Activated CD8-positive, alpha-beta memory T cell treated with anti-CD3 and anti-CD28 coated beads, Interleukin-2, amount 10 ng/mL, durations not matched to agents 7 days and 5 days (primary cell): Measurements from ENCODE around the gene MMP14. TPM values are rescaled to one million over a fixed set of nuclear protein-coding genes. Genes with fewer than 3 reads are reported as not detected.
A peak's percentile ranks its signal among the peaks of the same experiment; 100 is the strongest.
"Not testable (repeated sequence)": the region's sequence is repeated elsewhere in the genome, so short reads cannot be mapped to it uniquely, and the experiment has no call there.

Source experiments
- ATAC-seq: fragments of 150-1000 bp; cut with Tn5 transposase; one replicate; pipeline ENCODE4 v1.10.0; 2021; ENCODE audit warnings: moderate library complexity
- CTCF ChIA-PET: fragments of 350-600 bp; sonication (Branson Sonifier 250); formaldehyde crosslinking; loops from one replicate; lab custom pipeline; 2021; ENCODE audit warnings: antibody characterized with exemption; lab: Charles Lee
- DNase-seq: peaks from one replicate; pipeline ENCODE4 v3.0.0-alpha.2; 2020
- H3K27ac Mint-ChIP-seq: one replicate; pipeline ENCODE4 v1.8.0; 2021; ENCODE audit warnings: mild to moderate bottlenecking, mixed read lengths
- H3K27me3 Mint-ChIP-seq: one replicate; pipeline ENCODE4 v1.8.0; 2021; ENCODE audit warnings: mixed read lengths
- H3K36me3 Mint-ChIP-seq: one replicate; pipeline ENCODE4 v1.8.0; 2021; ENCODE audit warnings: mild to moderate bottlenecking, mixed read lengths
- H3K4me1 Mint-ChIP-seq: one replicate; pipeline ENCODE4 v1.8.0; 2021; ENCODE audit warnings: mixed read lengths
- H3K4me3 Mint-ChIP-seq: one replicate; pipeline ENCODE4 v1.8.0; 2021; ENCODE audit warnings: mild to moderate bottlenecking, moderate library complexity, mixed read lengths
- H3K9me3 Mint-ChIP-seq: one replicate; pipeline ENCODE4 v1.8.0; 2022; ENCODE audit warnings: low read depth, mixed read lengths
- total RNA-seq, 2 experiments: library from RNA; stranded (reverse); gene quantifications; one replicate each; pipeline ENCODE4 v1.2.3, GENCODE V29; 2021

The MMP14 gene
- total RNA-seq, 2 experiments from 2014 or later = 1.3 to 2.5 TPM

GRCh38 chr14:22820731-22821130, 15.7 kb upstream of the MMP14 start:
- ATAC-seq (no peak), DNase-seq (no peak)
- peaks cover 31% of the 10 kb centered on the region for H3K4me1 Mint-ChIP-seq
- no peaks in the 10 kb centered on the region for H3K36me3 Mint-ChIP-seq
- no peak overlapping the region for H3K4me3 Mint-ChIP-seq
- no peak overlapping the region for H3K27ac Mint-ChIP-seq
- H3K9me3 Mint-ChIP-seq = no peaks in the 10 kb centered on the region
- peaks cover 28% of the 10 kb centered on the region for H3K27me3 Mint-ChIP-seq
- CTCF ChIA-PET = interaction anchor here (0.7 to 7.8 kb wide), 12 partner anchors 10 to 249 kb away, joined by 3 to 239 read pairs (median 6); partner anchors contain the start of genes LRP10 and OXA1L

GRCh38 chr14:22821193-22822015, 15.0 kb upstream of the MMP14 start:
- H3K4me1 Mint-ChIP-seq = peaks cover 29% of the 10 kb centered on the region
- no peak for ATAC-seq
- H3K27ac Mint-ChIP-seq = no peak overlapping the region
- peaks cover 28% of the 10 kb centered on the region for H3K27me3 Mint-ChIP-seq
- no peak overlapping the region for H3K4me3 Mint-ChIP-seq
- H3K9me3 Mint-ChIP-seq = no peaks in the 10 kb centered on the region
- H3K36me3 Mint-ChIP-seq = no peaks in the 10 kb centered on the region
- no peak for DNase-seq
- CTCF ChIA-PET = interaction anchor here (0.7 to 7.8 kb wide), 13 partner anchors 9 to 263 kb away, joined by 3 to 239 read pairs (median 5); partner anchors contain the start of genes LRP10 and OXA1L

DNA sequence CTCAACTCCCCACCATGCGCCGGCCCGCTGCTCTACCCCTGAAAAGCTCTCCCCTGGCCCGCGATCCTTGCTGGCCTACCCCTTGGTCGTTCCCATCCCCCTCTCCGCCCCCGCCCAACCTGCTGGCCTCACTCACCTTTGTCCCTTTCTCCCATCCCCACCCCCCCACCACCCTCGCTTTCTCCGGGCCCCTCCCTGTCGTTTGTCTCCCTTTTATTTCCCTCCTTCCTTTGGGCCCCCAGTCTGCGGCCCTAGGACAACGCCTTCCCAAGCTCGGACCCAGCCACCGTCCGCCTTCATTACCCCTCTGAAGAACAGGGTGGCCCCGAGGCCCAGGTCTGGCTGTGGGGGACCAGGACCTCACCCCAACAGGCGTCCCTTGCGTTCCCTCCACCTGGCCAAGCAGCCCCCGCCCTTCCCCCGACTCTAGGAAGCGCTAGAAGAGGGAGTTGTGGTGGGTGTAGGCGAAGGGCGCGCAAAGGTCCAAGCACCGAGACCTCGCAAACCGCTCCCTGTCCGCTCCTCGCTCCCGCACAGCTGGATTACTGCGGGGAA, 14.3 kb upstream of the MMP14 start:
- Mint-ChIP-seq H3K4me3 (peak overlapping the region; percentile 30), H3K27ac (no peak overlapping the region), H3K9me3 (no peaks in the 10 kb centered on the region), H3K36me3 (no peaks in the 10 kb centered on the region), H3K4me1 (peaks cover 29% of the 10 kb centered on the region), H3K27me3 (peaks cover 28% of the 10 kb centered on the region)
- no peak for DNase-seq
- CTCF ChIA-PET = interaction anchor here (0.6 to 7.8 kb wide), 37 partner anchors 8 to 266 kb away, joined by 3 to 239 read pairs (median 6); partner anchors contain the start of genes ABHD4, AJUBA, CDH24 and DAD1
- ATAC-seq = no peak

GRCh38 chr14:22822571-22823098, 13.8 kb upstream of the MMP14 start:
- no peak overlapping the region for H3K27ac Mint-ChIP-seq
- CTCF ChIA-PET = interaction anchor here (0.6 to 7.8 kb wide), 41 partner anchors 8 to 997 kb away, joined by 3 to 239 read pairs (median 6); partner anchors contain the start of genes ABHD4, AJUBA, CDH24 and DAD1
- H3K36me3 Mint-ChIP-seq = no peaks in the 10 kb centered on the region

GRCh38 chr14:22824711-22825359, 11.6 kb upstream of the MMP14 start:
- Mint-ChIP-seq H3K4me3 (no peak overlapping the region), H3K9me3 (no peaks in the 10 kb centered on the region), H3K27me3 (peaks cover 23% of the 10 kb centered on the region), H3K36me3 (peaks cover 5% of the 10 kb centered on the region), H3K27ac (no peak overlapping the region), H3K4me1 (peaks cover 30% of the 10 kb centered on the region)
- no peak for DNase-seq
- no peak for ATAC-seq
- CTCF ChIA-PET = interaction anchor here (1.0 to 7.8 kb wide), 16 partner anchors 13 to 253 kb away, joined by 3 to 239 read pairs (median 8); partner anchors contain the start of genes AJUBA, DAD1, LRP10 and PRMT5

More at GRCh38 chr14:22822571-22823098, 13.8 kb upstream of the MMP14 start:
- Mint-ChIP-seq H3K9me3 (no peaks in the 10 kb centered on the region), H3K4me1 (peaks cover 29% of the 10 kb centered on the region), H3K27me3 (peaks cover 28% of the 10 kb centered on the region), H3K4me3 (peak overlapping the region; percentile 30)
- ATAC-seq = peak; percentile 94
- DNase-seq = peak; percentile 81

GRCh38 chr14:22829076-22829660, 7.2 kb upstream of the MMP14 start:
- not testable (repeated sequence) for H3K9me3 Mint-ChIP-seq, DNase-seq, H3K27me3 Mint-ChIP-seq, ATAC-seq
- CTCF ChIA-PET = interaction anchor here (0.8 to 10.0 kb wide), 10 partner anchors 10 to 272 kb away, joined by 3 to 143 read pairs (median 6); partner anchors contain the start of gene RBM23
- peak overlapping the region; percentile 92 for H3K4me3 Mint-ChIP-seq
- peaks cover 22% of the 10 kb centered on the region for H3K36me3 Mint-ChIP-seq
- peak overlapping the region; percentile 96 for H3K27ac Mint-ChIP-seq
- H3K4me1 Mint-ChIP-seq = peaks cover 32% of the 10 kb centered on the region

GRCh38 chr14:22829661-22830442, 6.5 kb upstream of the MMP14 start, which contains the start of gene MRPL52:
Gene MRPL52, plus strand, starts transcription at chr14:22829887. Its CDS starts 26 bp downstream, at chr14:22829913.
- Mint-ChIP-seq H3K9me3 (no peaks in the 10 kb centered on the region), H3K27me3 (peaks cover 3% of the 10 kb centered on the region), H3K27ac (peak within 1 kb of the TSS; percentile 96), H3K4me1 (peaks cover 27% of the 10 kb centered on the region), H3K36me3 (peaks cover 26% of the 10 kb centered on the region), H3K4me3 (peak within 1 kb of the TSS; percentile 92)
- CTCF ChIA-PET = interaction anchor here (0.8 to 10.0 kb wide), 21 partner anchors 8 to 265 kb away, joined by 3 to 143 read pairs (median 4); partner anchors contain the start of genes ABHD4, OXA1L, PRMT5 and RBM23
- DNase-seq = peak; percentile 95
- ATAC-seq = peak; percentile 96

DNA sequence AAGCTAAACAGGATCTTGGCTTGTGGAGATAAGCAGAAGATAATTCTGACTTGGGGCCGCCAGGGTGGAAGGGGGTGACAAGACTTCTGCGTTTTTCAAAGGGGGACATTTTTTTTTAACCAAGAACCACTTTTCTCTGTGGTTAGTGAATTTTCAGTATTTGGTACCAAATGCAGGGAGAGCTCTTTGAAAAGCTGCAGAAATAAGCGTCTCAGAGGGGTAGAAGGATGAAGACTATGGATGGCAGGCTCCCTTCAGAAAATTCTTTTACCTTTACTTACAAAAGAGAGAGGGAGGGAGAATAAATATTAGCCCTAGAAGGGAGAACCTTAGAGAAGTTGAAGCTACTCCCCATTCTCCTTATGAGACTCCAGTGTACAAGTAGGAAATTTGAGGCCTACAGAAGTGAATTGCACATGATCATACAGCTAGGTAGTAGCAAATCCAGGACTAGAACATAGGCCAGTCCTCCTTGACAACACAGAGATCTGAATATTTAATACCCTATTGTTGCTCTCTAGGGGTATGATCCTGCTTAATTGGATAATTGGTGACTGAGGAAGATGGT, 5.9 kb upstream of the MMP14 start:
- DNase-seq = no peak
- peak overlapping the region; percentile 92 for H3K4me3 Mint-ChIP-seq
- CTCF ChIA-PET = interaction anchor here (0.8 to 10.0 kb wide), 18 partner anchors 8 to 260 kb away, joined by 3 to 143 read pairs (median 4); partner anchors contain the start of genes ABHD4, OXA1L, PRMT5 and RBM23
- peaks cover 29% of the 10 kb centered on the region for H3K36me3 Mint-ChIP-seq
- peaks cover 24% of the 10 kb centered on the region for H3K4me1 Mint-ChIP-seq
- peak overlapping the region; percentile 96 for H3K27ac Mint-ChIP-seq
- peaks cover 3% of the 10 kb centered on the region for H3K27me3 Mint-ChIP-seq
- no peaks in the 10 kb centered on the region for H3K9me3 Mint-ChIP-seq
- no peak for ATAC-seq

DNA sequence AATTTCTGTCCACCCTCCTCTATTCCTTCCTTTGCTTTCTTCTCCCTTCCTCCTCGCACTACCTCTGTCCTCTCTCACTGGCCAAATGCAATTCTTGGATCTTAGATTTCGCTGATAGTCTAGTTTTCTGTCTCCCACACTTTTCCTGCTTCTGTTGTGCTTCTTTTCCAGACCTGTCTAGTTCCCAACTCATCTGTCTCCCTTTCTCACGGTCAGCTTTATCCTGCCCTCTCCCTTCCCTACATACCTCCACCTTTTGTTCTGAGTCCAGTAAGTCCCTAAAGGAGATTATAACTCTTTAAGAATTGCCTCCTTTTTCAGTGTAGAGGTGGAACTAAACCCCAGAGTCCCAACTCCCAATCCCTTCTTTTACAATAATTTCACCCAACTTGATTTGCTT, 880 bp upstream of the MMP14 start:
- Mint-ChIP-seq H3K27ac (no peak overlapping the region), H3K4me3 (no peak overlapping the region), H3K9me3 (no peaks in the 10 kb centered on the region), H3K36me3 (peaks cover 27% of the 10 kb centered on the region), H3K27me3 (peaks cover 16% of the 10 kb centered on the region), H3K4me1 (peaks cover 21% of the 10 kb centered on the region)
- CTCF ChIA-PET = interaction anchor here (1.3 to 10.0 kb wide), 4 partner anchors 12 to 264 kb away, joined by 3 to 143 read pairs (median 10); partner anchors contain the start of gene ABHD4
- DNase-seq (no peak), ATAC-seq (no peak)

- CTCF ChIA-PET = interaction anchor here (0.8 to 4.3 kb wide), 6 partner anchors 13 to 29 kb away, joined by 3 to 26 read pairs (median 4); no protein-coding TSS in a partner anchor
- DNase-seq (no peak), ATAC-seq (no peak)
- Mint-ChIP-seq H3K36me3 (peaks cover 19% of the 10 kb centered on the region), H3K9me3 (no peaks in the 10 kb centered on the region), H3K4me3 (no peak overlapping the region), H3K4me1 (peaks cover 12% of the 10 kb centered on the region), H3K27ac (no peak overlapping the region), H3K27me3 (peaks cover 16% of the 10 kb centered on the region)
Measured at GRCh38 chr14:22837114-22837749, 847 bp downstream of the MMP14 start.
